ENCODE data around the gene SAP30BP.

The SAP30BP gene

DNA sequence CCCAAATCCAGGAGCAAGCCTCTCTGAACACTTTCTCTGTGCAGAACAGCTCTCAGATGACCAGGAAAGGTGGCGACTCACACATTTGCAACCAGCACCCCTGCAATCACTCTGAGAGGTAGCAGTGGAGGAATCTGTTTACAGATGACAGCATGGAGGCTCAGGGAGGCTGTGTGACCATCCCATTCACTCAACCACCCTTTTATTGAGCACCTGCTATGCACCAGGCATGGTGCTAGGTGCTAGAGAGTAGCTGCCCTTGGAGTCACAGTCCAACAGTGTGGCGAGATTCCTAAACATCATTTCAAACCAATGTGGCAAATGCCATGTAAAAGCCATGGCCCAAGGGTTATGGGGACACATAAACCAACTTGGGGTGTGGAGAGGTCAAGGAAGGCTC, 52.6 kb downstream of the SAP30BP start:
- Histone ChIP-seq H3K79me2 (ENCODE audit: low read length) (no peaks in the 10 kb centered on the region), H4K20me1 (ENCODE audit: insufficient read depth, low read length) (no peaks in the 10 kb centered on the region), H2AFZ (ENCODE audit: low read depth, low read length) (no peak overlapping the region), H3K4me2 (ENCODE audit: low read length) (no peak overlapping the region), H3K27me3 (ENCODE audit: low read depth, low read length) (peaks cover 23% of the 10 kb centered on the region), H3K4me3 (ENCODE audit: low read length) (no peak overlapping the region), H3K4me1 (ENCODE audit: low read length) (no peaks in the 10 kb centered on the region), H3K36me3 (replicated peaks; ENCODE audit: low read depth, low read length) (no peaks in the 10 kb centered on the region), H3K27ac (ENCODE audit: low read length) (no peak overlapping the region), H3K9ac (ENCODE audit: low read length) (no peak overlapping the region), H3K9me3 (ENCODE audit: insufficient read depth, low read length) (no peaks in the 10 kb centered on the region)
- TF ChIP-seq EZH2phosphoT487 (IDR thresholded peaks at IDR 0.05; ENCODE audit: low read depth), result no peak
- no peak for TF ChIP-seq CTCF (IDR thresholded peaks at IDR 0.05; ENCODE audit: low read depth, low read length)

GRCh38 chr17:75720656-75721462, 53.7 kb downstream of the SAP30BP start, which contains the start of gene ITGB4:
Gene ITGB4, plus strand, starts transcription at chr17:75721459. Its CDS starts 3,245 bp downstream, at chr17:75724704.
- Histone ChIP-seq H3K4me3 (ENCODE audit: low read length) (peak within 1 kb of the TSS; percentile 72), H3K79me2 (ENCODE audit: low read length) (no peaks in the 10 kb centered on the region), H3K4me1 (ENCODE audit: low read length) (no peaks in the 10 kb centered on the region), H3K4me2 (ENCODE audit: low read length) (peak within 1 kb of the TSS; percentile 74), H2AFZ (ENCODE audit: low read depth, low read length) (0 out of 2 replicates have a peak within 1 kb of the TSS, but pooled peaks have one; percentile 45), H3K9ac (ENCODE audit: low read length) (peak within 1 kb of the TSS; percentile 42; the same call in 1 of the 2 replicates), H3K36me3 (replicated peaks; ENCODE audit: low read depth, low read length) (no peaks in the 10 kb centered on the region), H4K20me1 (ENCODE audit: insufficient read depth, low read length) (no peaks in the 10 kb centered on the region), H3K27ac (ENCODE audit: low read length) (no peak within 1 kb of the TSS), H3K9me3 (ENCODE audit: insufficient read depth, low read length) (no peaks in the 10 kb centered on the region), H3K27me3 (ENCODE audit: low read depth, low read length) (peaks cover 23% of the 10 kb centered on the region)
- TF ChIP-seq EZH2phosphoT487 (IDR thresholded peaks at IDR 0.05; ENCODE audit: low read depth), result no peak
- TF ChIP-seq CTCF (IDR thresholded peaks at IDR 0.05; ENCODE audit: low read depth, low read length), result no peak

- Histone ChIP-seq H3K4me2 (ENCODE audit: low read length) (peak overlapping the region; percentile 74), H3K27ac (ENCODE audit: low read length) (no peak overlapping the region), H2AFZ (ENCODE audit: low read depth, low read length) (no peak overlapping the region), H4K20me1 (ENCODE audit: insufficient read depth, low read length) (no peaks in the 10 kb centered on the region), H3K9me3 (ENCODE audit: insufficient read depth, low read length) (no peaks in the 10 kb centered on the region), H3K27me3 (ENCODE audit: low read depth, low read length) (peaks cover 23% of the 10 kb centered on the region), H3K4me3 (ENCODE audit: low read length) (peak overlapping the region; percentile 72; the same call in 1 of the 2 replicates), H3K4me1 (ENCODE audit: low read length) (no peaks in the 10 kb centered on the region), H3K9ac (ENCODE audit: low read length) (no peak overlapping the region), H3K79me2 (ENCODE audit: low read length) (no peaks in the 10 kb centered on the region), H3K36me3 (replicated peaks; ENCODE audit: low read depth, low read length) (no peaks in the 10 kb centered on the region)
- TF ChIP-seq CTCF (IDR thresholded peaks at IDR 0.05; ENCODE audit: low read depth, low read length), result no peak
- no peak for TF ChIP-seq EZH2phosphoT487 (IDR thresholded peaks at IDR 0.05; ENCODE audit: low read depth)
These were observed 54.4 kb downstream of the SAP30BP start for GRCh38 chr17:75721463-75722011.

DNA sequence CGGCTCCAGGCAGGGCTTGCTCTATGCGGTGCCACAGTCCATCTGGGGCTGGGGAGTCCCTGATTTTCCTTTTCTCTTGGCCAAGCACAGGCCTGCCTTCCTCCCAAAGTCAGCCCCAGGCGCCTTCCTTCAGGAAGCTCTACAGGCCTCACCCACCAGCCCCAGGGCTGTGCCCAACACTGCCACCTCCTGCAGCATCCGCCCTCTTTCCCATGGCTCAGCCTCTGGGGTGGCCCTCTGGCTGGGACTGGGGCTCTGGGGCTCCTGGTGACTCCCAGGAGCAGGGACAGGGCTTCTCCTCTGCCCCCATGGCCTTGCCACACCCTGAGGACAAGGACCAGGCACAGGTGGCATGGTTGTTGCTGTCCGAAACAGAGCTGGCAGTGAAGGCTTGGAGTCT, 54.9 kb downstream of the SAP30BP start:
- Histone ChIP-seq H3K9me3 (ENCODE audit: insufficient read depth, low read length) (no peaks in the 10 kb centered on the region), H3K4me1 (ENCODE audit: low read length) (no peaks in the 10 kb centered on the region), H3K36me3 (replicated peaks; ENCODE audit: low read depth, low read length) (no peaks in the 10 kb centered on the region), H3K27ac (ENCODE audit: low read length) (no peak overlapping the region), H3K4me3 (ENCODE audit: low read length) (no peak overlapping the region), H3K4me2 (ENCODE audit: low read length) (no peak overlapping the region), H3K79me2 (ENCODE audit: low read length) (no peaks in the 10 kb centered on the region), H3K9ac (ENCODE audit: low read length) (no peak overlapping the region), H3K27me3 (ENCODE audit: low read depth, low read length) (peaks cover 23% of the 10 kb centered on the region), H4K20me1 (ENCODE audit: insufficient read depth, low read length) (no peaks in the 10 kb centered on the region), H2AFZ (ENCODE audit: low read depth, low read length) (no peak overlapping the region)
- TF ChIP-seq EZH2phosphoT487 (IDR thresholded peaks at IDR 0.05; ENCODE audit: low read depth), result no peak
- TF ChIP-seq CTCF (IDR thresholded peaks at IDR 0.05; ENCODE audit: low read depth, low read length), result no peak
